GM18511 (cell line): Measurements from ENCODE around the gene LGI2.
"Not testable (repeated sequence)": the region's sequence is repeated elsewhere in the genome, so short reads cannot be mapped to it uniquely, and the experiment has no call there.

Experiments used
- ATAC-seq: cut with Tn5 transposase; IDR thresholded peaks from one replicate; pipeline ENCODE4 v1.9.1; 2021; ENCODE audit warnings: mild to moderate bottlenecking, moderate library complexity; ENCODE audit not compliant: unreplicated experiment

LGI2 gene

DNA sequence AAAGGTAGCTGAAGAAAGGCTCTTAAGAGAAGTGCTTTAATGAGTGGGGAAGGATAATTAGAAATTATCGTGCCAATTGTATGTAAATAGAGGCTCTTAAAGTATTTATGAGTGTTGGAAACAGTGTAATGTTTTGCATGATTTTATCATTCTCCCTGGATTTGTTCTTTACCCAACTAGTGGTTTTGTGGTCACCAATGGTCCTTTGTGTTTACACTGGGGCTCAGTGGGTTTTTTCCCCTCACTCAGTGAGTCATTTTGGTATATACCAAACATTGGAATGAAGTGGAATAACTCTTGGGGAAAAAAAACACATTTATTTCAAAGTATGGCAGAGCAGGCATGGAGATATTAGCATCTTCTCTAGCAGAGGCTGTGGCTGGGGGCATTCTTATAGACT is 20.8 kb upstream of the LGI2 start:
- no peak for ATAC-seq

DNA sequence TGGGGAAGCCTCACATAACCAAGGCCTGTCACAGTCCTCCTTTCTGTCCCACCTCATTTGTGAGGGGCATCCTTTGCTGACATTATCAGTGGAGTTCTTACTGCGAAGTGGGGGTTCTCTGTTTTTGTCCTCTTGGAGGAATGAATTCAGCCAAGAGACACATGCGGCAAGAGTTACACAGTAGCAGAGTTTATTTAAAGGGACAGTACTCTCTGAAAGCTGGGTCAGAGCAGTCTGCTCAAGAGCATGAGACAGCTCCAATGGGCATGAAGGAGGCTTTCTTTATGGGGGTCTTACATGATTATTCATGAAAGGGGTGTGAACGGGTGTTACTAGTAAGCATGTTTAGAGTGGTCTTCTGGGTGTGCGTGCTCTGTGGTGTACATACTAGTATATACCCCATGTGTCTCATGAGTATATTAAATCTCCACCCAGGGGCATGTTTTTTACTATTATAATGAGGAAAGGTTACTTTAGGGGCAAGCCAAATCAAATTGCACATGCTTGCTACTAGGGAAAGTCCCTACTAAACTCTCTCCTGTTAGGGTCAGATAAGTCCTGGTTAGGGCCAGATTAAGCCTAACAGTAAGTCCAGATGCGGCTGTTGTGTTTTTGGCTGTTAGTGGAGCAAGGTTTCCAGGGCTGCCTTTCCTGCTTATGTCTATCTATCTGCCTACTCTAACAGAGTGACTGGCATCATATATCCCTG is 19.8 kb upstream of the LGI2 start:
- ATAC-seq = no peak

DNA sequence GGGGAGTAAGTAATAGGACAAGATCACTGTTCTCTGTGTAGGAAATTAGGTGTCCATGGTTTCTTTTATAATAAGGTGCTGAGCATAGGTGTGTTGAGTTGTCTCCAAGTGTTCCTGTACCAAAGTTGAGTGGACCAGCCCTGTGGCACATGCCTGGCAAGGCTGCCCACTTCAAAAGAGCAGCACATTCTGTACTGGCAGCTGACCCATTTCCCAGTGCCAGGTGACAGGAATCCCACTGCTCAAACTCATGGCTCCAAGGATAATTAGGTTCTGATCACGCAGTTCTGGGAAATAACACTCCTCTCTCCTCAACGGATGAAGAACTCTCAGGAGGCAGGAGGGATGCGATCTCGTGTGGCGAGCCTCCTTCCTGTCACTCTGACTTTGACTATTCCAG is 12.8 kb upstream of the LGI2 start:
- no peak for ATAC-seq

DNA sequence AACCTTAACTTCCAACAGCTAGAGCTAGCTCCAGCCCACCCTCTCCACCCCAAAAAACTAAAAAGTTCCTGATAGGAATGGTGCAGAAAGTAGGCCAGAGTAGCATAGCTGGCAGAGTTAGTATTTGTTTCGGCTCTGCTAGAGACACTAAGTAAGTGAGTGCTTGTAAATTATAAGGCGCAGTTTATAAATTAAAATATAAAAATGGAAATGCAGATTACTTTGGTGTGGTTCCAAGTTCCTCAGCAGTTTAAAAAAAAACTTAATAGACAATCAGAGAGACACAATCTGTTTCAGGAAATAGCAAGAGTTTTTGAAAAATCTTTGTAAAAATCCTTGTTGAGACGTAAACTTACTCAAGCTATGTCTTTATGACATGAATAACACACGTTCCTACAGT is 2.8 kb upstream of the LGI2 start:
- ATAC-seq = no peak

DNA sequence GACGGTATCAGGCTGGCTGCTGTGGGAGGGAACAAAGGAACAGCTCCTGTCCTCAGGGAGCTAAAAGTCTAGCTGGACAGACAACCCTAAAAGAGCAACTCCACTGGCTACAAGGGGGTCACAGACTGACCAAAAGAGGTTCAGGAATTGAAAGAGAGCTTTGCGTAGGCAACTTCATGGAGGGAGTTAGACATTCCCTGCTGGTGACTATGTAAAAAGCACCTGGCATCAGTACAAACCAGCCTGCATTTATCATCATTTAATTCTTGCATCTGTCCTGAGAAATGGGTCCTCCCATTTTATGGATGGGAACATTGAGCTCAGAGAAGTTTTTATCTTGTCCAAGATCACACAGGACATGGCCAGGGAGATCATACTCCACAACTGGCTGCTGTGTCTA is 1.4 kb upstream of the LGI2 start:
- ATAC-seq = no peak

DNA sequence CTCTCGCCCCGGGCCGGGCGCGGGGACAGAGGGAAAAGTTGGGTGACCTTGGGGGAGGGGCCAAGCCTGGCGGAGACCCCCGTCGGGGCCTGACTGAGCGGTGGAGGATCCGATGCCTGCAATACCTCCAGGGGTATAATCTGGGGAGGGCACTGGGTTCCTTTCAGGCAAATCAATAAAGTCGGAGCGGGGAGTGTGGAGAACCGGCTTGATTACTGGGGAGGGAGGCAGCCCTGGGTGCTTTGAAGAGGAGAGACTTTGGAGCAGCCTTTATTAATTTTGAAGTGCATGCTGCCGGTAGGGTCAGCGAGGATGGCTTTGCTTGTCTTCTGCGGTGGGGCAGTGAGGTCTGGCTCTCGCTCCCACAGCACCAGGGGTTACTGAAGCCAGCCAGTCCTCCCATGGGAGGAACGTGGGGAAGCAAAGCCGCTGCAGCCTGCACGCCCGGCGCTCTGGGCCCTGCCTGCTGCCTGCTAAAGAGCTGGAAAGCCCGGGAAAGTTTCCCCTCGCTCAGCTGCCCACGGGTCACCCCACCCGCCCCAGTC is 403 bp upstream of the LGI2 start:
- ATAC-seq = no peak

DNA sequence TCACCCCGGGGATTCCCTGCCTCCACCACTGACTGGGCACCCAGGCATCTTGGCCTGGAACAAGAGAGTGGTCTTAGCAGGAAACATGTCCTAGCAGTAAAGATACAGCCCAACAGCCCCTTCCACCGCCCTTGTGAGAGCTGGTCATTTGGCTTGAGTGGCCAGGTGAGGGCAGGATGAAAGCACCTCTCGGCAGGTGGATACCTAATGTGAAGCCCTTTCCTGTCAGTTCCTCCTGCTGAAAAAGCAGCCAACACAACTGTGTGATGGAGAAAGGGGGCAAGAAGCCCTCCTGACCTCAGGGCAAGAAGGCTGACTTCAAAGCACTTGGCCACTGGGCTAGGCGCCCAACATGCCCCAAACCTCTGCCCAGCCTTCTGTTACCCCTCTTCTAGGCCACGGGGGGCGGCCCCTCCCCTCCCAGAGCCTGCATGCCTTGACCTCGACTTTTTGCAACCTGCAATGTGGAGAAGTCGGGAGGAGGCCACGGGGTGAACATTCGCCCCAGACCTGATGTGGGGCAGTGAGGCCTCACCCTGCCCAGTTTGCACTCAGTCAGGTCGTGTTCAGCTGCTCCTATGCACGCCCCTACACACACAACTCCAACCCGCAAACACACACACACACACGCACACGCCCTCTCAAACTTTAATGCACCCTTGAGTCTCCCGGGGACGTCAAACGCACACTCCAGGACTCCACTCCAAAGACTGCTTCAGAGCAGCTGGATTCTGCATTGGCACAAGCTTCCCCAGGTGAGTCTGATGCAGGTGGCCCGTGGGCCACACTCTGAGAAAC is 1.1 kb downstream of the LGI2 start:
- no peak for ATAC-seq

DNA sequence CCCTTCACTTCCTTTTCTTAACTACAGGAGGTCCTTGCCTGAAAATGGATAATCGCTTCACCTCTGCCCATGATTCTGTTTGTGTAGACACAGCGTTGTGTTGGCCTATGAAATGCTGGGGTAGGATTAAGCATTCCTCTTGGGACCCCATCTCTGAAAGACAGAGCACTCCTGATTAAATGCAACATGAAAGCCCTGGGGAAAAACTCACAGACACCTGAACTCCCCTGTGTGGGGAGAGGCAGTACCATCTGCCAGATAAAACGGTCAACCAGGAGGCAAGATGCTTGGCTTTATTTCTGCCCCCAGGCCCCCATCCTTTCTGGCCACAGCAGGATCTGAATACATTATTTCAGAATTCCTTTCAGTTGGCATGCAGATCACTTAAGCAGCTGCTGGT is 1.9 kb downstream of the LGI2 start:
- no peak for ATAC-seq

DNA sequence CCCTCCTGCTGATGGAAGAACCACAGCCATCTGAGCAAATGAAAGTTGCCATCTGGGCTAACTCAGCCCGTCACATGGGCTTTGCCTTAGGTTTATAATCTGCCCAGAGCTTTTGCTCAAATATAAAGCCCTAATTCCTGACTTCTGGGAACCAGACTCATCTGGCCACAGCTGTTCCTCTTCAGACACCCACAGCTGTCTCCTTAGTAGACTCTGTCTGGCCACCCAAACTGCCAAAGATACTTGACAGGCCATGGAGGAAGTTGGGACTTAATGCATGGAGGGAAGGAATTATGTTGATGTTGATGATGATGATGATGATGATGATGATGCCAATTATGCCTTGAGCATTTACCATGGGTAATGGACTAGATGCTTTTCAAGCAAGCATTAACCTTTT is 8.0 kb downstream of the LGI2 start:
- no peak for ATAC-seq

DNA sequence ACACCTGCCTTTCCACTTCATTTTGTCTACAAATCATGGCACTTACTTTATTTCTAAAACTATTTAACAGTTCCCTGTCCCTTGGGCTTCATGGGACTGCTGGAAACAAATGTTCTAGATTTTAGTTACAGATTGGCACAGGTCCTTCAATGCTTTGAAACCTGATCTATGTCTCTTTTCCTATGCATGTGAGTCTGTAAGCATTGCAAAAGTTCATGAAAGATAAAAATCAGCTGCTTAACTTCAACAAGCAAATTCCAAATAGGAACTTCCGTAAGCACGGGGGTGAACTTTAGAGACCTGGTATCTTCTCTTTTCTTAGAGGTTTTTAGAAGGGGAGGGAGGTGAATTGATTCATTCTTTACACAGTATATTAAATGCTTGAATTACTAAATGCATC is 9.5 kb downstream of the LGI2 start:
- no peak for ATAC-seq

DNA sequence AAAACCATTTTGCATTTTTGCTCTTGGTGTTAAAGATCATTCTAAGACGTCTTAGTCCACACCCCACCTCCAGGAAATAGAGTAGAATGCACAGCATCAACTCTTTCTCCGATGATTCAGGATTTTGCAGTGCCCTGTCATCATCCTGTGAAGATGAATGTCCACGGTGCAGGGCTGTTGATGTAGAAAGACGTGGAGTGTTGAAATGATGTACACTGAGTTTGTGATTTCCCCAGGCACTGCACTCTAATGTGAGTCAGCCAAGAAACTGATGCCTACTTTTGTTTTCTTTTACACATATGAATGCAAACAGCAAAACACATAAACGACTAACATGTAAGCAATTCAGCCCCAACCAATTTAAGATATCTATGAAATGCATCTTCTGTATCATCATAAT is 10.5 kb downstream of the LGI2 start:
- ATAC-seq = no peak

DNA sequence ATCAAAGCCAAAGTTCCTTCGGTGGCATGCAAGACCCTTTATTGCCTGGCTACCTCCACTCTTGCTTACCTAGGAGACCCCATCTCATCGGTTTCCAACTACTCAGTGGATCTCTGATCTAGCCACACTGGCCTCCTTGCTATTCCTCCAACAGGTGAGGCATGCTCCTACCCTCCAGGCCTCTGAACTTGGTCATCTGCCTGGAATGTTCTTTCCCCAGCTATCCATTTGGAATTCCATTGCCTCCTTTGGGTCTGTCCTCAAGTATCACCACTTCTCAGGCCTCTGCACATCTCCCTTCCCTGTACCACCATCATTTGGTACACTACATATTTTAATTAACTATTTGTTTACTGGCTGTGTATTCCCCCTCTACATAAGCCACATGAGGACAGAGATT is 11.2 kb downstream of the LGI2 start:
- no peak for ATAC-seq

DNA sequence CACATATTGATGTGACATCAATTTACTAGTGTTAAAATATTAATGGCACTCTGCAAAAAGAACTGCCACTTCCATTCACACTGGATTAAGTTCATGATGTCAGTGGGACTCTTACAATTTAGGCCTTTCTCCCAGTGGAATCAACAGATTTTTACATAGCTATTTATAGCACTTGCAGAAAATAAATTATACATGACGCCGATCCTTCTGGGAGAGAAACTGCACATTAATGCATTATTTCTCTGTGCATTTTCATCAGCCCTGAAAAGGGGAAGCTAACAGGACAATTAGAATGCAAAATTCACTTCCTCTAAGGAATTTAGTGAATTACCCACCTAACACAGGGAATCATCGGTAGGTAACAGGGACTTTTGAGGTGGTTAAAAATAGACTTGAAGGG is 15.7 kb downstream of the LGI2 start:
- no peak for ATAC-seq

DNA sequence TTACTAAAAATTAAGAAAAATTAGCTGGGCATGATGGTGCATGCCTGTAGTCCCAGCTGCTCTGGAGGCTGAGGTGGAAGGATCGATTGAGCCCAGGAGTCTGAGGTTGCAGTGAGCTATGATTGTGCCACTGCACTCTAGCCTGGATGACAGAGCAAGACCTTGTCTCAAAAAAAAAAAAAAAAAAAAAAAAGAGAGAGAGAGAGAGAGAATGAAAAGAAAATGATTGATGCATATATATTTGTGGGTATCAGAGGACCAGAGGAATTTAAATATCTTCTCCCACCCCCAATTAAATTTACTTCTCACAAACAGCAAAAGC is 16.1 kb downstream of the LGI2 start:
- ATAC-seq = not testable (repeated sequence)

DNA sequence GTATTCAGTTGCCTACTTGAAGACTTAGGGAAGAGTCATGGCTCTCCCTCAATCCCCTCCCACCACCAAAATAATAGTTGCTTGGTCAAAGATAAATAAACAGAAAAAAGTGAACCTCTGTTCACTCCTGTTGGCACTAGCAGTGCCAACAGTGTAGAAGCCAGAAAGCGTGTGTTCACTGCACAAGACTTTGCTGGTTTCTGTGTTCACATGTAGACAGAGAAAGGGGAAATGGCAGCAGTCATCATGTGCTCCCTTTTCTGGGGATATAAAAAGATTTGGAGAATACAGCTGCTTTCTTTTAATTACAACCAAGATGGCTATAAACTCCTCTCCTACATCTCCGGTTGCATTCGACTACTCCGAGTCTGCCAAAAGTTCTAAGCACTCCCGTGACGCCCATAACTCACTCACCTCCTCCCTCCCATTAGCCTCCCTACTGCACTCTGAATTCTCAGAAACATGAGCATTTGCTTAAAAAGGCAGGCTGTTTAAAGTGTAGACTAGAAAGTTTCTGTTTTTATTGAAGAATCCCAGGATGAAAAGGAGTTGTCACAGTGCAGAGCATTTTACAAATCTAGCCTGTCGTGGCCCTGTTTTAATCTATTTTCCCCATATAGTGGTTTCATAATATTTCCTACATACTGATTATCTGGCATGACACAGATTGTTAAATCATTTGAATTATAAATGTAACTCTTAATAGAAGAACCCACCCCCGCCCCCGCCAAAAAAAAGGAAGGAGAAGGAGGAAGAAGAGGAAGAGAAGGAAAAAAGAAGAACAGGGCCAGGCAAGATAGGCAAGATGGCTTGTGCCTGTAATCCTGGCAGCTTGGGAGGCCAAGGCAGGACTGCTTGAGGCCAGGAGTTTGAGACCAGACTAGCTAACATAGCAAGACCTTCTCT is 16.7 kb downstream of the LGI2 start:
- ATAC-seq = no peak

DNA sequence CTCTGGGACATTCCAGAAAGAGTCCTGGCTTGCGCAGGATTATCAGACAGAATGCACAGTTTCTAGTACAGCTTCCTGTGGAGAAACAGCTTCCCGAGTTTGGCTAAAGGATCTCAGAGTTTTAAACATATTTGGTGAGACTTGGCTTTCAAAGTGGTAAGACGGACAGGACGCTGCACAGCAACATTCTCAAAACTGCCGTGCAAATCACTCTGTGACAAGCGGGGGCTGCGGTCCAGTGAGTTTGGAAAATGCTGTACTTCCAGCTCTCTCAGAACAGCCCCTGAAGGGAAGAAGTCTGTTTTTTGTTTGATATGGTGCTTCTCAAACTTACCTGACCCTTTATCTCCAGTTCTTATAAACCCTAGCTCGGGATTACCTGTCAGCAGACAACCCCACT is 18.1 kb downstream of the LGI2 start:
- no peak for ATAC-seq

DNA sequence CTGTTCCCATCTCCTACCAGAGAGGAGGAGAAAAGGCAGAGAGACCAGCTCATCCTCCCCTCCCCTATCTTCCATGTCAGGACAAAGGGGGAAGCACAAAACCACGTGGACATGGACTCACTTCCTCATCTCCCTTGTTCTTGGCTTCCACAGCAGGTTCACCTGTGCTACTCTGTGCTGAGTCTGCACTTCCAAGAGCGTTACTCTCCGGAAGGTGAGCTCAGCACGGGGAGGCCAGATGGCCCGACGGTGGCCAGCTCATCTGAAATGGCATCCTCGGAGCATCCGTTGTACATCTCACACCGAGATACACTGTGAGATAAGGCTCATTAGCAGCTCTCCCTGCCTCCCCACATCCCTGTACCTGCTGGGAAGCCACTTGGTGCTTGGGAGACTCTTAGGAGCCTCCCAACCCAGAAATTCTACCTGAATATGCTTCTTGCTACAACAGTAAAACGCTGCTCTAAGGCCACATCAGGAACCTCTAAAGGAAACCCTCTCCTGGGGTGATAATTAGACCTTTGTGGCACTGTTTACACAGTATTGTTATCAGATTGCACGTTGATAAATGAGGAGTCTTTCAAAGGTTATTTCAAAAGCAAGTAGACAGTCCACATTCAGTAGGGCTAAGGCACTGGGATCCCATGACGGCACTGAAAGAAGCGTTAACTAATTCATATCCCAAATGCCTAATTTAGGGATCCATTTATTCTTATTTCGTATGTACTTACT is 19.4 kb downstream of the LGI2 start:
- no peak for ATAC-seq

DNA sequence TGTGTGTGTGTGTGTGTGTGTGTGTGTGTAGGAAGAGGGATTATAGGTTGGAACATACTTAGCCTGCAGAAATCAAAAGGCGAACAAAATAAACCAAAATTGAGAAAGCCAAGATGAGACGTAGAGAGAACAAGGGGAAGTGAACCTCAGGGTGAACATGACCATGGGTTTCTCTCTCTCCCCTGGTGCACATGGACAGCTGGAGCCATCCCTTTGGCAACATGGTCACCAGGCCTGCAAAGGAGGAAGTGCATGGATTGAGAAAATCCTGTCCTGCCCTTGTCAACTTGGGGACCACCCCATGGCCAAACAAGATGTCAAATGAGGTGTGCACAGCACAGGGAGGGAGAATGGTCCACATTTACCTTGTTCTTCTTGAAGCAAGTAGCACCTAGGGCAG is 23.1 kb downstream of the LGI2 start:
- ATAC-seq = no peak

DNA sequence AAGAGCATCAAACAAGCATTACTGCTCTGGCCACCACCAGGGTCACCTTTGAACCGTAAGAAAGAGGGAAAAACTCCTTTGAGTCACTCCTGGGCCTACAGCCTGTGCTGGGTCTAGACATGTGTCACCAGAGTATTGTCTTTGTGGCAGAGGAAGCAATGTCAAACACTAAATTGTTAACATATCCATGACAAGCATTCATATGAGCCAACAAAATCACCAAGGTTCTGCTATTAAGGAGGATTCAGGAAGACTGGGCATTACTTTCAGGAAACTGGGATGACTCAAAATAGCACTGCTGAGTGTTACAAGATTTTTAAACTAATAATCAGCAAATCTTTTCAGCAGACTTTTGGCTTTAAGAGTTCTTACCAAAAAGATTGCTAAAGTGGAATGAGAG is 28.1 kb downstream of the LGI2 start:
- ATAC-seq = no peak

DNA sequence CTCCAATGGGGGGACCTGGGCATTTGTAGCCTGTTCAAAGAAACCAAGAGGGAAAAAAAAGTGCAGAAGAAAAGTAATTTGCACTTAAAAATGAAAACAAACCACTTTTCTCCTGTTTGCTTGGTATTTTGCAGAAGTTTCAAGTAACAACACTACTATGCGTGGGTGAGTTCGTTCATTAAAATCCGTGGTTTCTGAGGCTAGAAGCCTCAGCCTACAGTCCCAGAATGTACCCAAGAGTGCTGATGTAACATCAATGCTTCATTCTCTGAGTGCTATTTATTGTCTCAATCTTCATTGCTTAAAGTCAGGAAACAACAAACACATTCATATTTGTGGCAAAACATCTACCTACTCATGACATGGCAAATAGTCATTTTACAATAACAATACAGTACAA is 29.2 kb downstream of the LGI2 start:
- no peak for ATAC-seq

DNA sequence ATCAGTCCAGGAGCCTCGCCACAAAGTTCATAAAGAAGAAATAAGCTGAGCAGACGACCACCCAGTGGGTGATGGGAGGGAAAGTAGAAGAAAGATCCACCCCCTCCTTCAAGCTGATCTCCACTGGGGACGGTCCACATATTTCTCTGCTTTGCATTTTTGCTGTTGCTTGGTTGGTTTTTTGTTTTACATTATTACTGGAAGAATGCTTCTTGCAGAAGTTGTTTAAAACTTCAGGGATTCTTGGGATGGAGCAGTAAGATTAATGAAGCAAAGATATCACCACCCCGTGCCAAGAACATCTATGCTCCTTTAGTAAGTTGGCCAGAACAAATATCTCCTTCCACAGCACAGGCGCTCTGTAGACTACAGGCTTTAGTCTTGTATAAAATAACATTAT is 30.1 kb downstream of the LGI2 start:
- no peak for ATAC-seq
